Measurements from ENCODE around the gene MTSS2.

The MTSS2 gene

DNA sequence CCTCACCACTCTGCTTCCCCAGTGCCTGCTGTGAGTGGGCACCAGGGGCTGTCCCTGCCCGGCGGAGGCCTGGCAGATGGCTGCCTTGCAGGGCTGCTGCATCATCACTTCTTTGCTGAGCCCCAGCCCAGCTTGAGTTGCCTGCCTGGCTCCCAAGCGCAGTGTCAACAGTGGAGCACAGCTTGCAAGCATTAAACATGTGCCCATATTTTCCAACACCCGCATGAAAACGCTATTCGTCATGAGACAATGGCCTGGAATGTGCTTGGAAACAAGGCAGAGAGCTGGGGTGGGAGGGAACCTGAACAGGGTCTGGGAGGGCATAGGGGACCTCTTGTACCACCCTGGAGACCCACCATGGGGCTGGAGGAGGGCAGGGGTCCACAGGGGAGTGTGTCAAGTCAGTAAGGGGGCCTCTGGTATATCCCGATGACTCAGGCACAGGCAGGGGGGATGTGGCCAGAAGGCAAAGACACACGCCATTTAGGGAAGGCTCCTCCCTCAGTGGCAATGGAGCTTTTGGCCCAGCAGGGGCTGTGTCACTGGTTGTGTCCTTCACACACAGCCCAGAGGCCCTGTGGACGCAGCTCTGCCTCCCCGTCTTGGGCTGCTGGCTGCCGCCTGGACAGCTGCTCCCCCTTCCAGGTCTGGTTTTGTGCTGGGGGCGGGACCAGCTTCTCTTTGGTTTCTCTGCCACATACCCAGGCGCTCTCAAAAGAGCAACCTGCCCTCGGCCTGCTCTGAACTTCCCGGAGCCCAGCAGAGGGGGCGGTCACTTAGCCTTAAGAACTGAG, 17.4 kb upstream of the MTSS2 start:
- H3K27me3 ChIP-seq (ENCODE audit: control insufficient read depth, insufficient read depth, low read length) = no peaks in the 10 kb centered on the region
- no peak overlapping the region for H3K9ac ChIP-seq (ENCODE audit: low read length)
- no peaks in the 10 kb centered on the region for H3K36me3 ChIP-seq (ENCODE audit: control insufficient read depth, low read depth, low read length)
- no peaks in the 10 kb centered on the region for H3K9me3 ChIP-seq (ENCODE audit: control insufficient read depth, low read depth, low read length)
- H3K27ac ChIP-seq (ENCODE audit: low read length) = no peak overlapping the region
- peaks cover 6% of the 10 kb centered on the region for H3K4me1 ChIP-seq (ENCODE audit: control insufficient read depth, low read depth, low read length)
- H3K4me3 ChIP-seq (ENCODE audit: low read length) = no peak overlapping the region

DNA sequence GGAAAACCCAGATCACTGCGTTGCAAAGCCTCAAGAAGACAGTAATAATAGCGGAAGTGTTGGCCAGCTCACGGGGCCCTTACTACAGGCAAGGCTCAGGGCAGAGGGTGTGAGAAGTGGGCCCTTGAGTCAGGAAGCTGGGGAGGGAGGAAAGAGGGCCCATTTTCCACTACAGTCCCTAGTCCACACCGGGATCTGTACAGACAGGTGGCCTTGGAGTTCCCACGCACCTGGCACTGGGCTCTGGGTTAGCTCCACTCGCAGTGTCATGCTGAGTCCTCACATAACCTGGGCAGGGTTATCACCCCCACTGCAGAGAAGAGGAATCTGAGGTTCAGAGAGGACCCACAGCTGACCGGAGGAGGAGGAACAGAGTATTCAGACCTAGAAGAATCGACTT, 16.8 kb upstream of the MTSS2 start:
- Histone ChIP-seq H3K27ac (ENCODE audit: low read length) (no peak overlapping the region), H3K4me1 (ENCODE audit: control insufficient read depth, low read depth, low read length) (peaks cover 6% of the 10 kb centered on the region), H3K36me3 (ENCODE audit: control insufficient read depth, low read depth, low read length) (no peaks in the 10 kb centered on the region), H3K27me3 (ENCODE audit: control insufficient read depth, insufficient read depth, low read length) (no peaks in the 10 kb centered on the region), H3K4me3 (ENCODE audit: low read length) (no peak overlapping the region), H3K9me3 (ENCODE audit: control insufficient read depth, low read depth, low read length) (no peaks in the 10 kb centered on the region), H3K9ac (ENCODE audit: low read length) (no peak overlapping the region)

DNA sequence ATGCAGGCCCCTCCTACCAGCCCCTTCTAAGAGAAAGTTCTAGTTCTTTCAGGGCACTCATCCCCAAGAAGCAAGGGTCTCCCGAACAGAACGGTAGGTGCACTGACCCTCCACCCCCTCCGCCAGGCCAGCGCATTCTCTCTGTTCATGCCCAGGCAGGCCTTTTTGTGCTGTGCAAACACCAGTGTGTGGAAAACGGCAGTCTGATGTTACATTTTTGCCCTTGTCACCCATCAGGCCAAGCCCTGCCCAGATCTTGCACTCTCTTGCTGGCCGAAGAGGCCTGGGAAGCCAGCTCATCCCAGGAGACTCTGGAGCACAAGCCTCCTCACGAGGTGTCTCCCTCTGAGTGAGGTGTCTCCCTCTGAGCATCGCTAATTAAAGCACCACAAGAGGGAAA, 16.1 kb upstream of the MTSS2 start:
- H3K9ac ChIP-seq (ENCODE audit: low read length) = no peak overlapping the region

DNA sequence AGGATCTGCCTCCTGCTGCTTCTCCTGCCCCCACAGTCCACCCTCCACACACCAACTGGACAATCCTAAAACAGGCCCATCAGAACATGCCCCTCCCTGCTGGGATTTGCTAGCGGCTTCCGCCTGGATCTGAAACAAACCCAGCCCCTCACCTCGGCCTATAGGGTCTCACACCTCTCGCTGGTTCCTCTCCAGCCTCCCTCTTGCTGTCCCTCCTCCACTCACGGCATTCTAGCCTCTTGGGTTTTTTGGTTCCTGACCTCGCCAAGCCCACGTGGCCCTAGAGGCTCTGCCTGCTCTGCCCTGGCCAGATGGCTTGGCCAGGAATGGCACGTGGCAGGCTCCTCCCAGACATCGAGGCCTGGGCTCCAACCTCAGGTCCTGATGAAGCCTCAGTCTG, 15.7 kb upstream of the MTSS2 start:
- Histone ChIP-seq H3K36me3 (ENCODE audit: control insufficient read depth, low read depth, low read length) (no peaks in the 10 kb centered on the region), H3K9me3 (ENCODE audit: control insufficient read depth, low read depth, low read length) (no peaks in the 10 kb centered on the region), H3K4me1 (ENCODE audit: control insufficient read depth, low read depth, low read length) (peaks cover 6% of the 10 kb centered on the region), H3K27me3 (ENCODE audit: control insufficient read depth, insufficient read depth, low read length) (no peaks in the 10 kb centered on the region), H3K9ac (ENCODE audit: low read length) (no peak overlapping the region), H3K27ac (ENCODE audit: low read length) (no peak overlapping the region), H3K4me3 (ENCODE audit: low read length) (no peak overlapping the region)

More for the DNA sequence above, 16.1 kb upstream of the MTSS2 start:
- Histone ChIP-seq H3K4me3 (ENCODE audit: low read length) (no peak overlapping the region), H3K4me1 (ENCODE audit: control insufficient read depth, low read depth, low read length) (peaks cover 6% of the 10 kb centered on the region), H3K36me3 (ENCODE audit: control insufficient read depth, low read depth, low read length) (no peaks in the 10 kb centered on the region), H3K27me3 (ENCODE audit: control insufficient read depth, insufficient read depth, low read length) (no peaks in the 10 kb centered on the region), H3K27ac (ENCODE audit: low read length) (no peak overlapping the region), H3K9me3 (ENCODE audit: control insufficient read depth, low read depth, low read length) (no peaks in the 10 kb centered on the region)

DNA sequence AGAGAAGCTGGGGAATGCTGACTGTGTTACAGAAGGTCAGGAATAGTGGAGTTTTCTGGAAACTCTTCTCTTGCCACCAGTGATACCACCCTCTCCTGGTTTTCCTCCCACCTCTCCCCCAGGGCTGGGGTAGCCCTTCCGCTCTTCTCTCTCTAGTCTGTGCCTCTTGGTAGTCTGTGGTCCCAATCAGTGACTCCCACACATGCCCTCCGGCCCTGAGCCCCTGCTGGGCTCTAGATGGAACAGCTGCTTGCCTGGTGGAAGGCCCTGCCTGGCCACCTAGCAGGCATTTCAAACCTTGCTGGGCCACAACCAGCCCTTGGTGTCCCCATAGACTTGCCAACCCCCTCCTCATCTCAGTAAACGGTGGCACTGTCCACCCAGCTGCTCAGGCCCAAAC, 15.2 kb upstream of the MTSS2 start:
- no peak overlapping the region for H3K4me3 ChIP-seq (ENCODE audit: low read length)
- no peaks in the 10 kb centered on the region for H3K36me3 ChIP-seq (ENCODE audit: control insufficient read depth, low read depth, low read length)
- no peak overlapping the region for H3K27ac ChIP-seq (ENCODE audit: low read length)
- H3K27me3 ChIP-seq (ENCODE audit: control insufficient read depth, insufficient read depth, low read length) = no peaks in the 10 kb centered on the region
- H3K9me3 ChIP-seq (ENCODE audit: control insufficient read depth, low read depth, low read length) = no peaks in the 10 kb centered on the region
- no peak overlapping the region for H3K9ac ChIP-seq (ENCODE audit: low read length)
- peaks cover 6% of the 10 kb centered on the region for H3K4me1 ChIP-seq (ENCODE audit: control insufficient read depth, low read depth, low read length)

DNA sequence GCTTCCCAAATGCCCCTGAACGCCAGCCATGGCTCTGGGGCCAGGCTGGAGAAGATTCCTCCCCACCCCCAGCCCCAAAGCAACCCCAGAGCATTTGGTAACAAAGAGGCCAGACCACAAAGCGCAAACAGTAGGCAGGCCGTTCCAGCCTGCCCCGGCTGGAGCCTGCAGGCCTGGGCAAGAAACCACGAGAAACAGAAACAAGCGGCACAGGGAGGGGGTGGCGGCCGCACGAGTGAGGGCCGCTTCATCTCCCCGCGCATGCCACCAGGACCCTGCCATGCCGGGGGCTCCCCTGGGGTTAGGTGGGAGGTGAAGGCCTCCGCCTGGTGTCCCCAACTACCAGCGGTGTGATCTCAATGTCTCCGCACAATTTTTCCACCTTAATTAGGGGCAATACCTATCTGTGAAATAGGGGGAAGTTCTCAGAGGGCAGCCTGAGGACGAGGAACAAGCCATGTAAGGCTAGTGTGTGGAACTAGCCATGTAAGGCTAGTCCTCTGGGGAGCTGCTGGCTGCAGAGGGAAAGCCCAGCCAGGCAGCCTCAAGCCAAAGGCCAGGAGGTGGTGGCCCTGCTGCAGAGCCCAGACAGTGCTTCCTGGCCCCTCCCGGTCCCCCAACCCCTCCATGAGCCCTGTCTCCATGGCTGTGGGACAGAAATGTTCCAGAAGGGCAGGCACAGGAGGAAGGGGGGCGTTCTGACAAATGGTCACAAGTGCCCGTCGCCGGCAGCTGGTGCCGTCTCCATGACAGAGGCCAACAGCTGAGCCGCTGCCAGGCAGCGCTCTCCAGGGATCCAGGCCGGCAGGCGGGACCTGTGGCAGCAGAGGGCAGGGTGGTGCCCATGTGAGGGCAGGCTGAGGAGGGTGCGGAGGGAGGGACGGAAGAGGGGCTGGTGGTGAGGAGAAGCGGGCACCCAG, 14.5 kb upstream of the MTSS2 start:
- no peak overlapping the region for H3K27ac ChIP-seq (ENCODE audit: low read length)
- H3K36me3 ChIP-seq (ENCODE audit: control insufficient read depth, low read depth, low read length) = no peaks in the 10 kb centered on the region
- H3K9me3 ChIP-seq (ENCODE audit: control insufficient read depth, low read depth, low read length) = no peaks in the 10 kb centered on the region
- no peak overlapping the region for H3K9ac ChIP-seq (ENCODE audit: low read length)
- peaks cover 11% of the 10 kb centered on the region for H3K4me1 ChIP-seq (ENCODE audit: control insufficient read depth, low read depth, low read length)
- no peak overlapping the region for H3K4me3 ChIP-seq (ENCODE audit: low read length)
- no peaks in the 10 kb centered on the region for H3K27me3 ChIP-seq (ENCODE audit: control insufficient read depth, insufficient read depth, low read length)

DNA sequence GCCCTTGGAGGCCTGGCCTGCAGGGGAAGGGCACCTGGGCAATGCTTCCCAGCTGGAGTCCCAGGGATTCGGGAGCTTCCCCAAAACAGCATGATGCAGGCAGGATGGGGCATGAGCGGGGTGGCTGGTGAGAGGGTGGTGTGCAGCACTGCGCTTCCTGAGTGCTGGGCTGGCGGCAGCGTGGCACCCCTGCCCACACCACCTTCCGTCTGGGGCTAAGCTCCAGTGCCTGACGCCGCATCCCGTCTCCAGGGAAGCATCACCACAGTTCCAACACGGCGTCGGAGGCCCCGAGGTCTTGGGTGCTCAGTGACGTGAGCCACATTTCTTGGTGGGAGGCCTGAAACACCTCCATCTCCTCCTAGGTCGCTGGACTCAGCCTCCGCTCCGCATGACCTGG, 13.8 kb upstream of the MTSS2 start:
- H3K27me3 ChIP-seq (ENCODE audit: control insufficient read depth, insufficient read depth, low read length) = no peaks in the 10 kb centered on the region
- H3K9ac ChIP-seq (ENCODE audit: low read length) = no peak overlapping the region
- H3K9me3 ChIP-seq (ENCODE audit: control insufficient read depth, low read depth, low read length) = no peaks in the 10 kb centered on the region
- H3K27ac ChIP-seq (ENCODE audit: low read length) = no peak overlapping the region
- peaks cover 18% of the 10 kb centered on the region for H3K4me1 ChIP-seq (ENCODE audit: control insufficient read depth, low read depth, low read length)
- no peaks in the 10 kb centered on the region for H3K36me3 ChIP-seq (ENCODE audit: control insufficient read depth, low read depth, low read length)
- H3K4me3 ChIP-seq (ENCODE audit: low read length) = no peak overlapping the region

DNA sequence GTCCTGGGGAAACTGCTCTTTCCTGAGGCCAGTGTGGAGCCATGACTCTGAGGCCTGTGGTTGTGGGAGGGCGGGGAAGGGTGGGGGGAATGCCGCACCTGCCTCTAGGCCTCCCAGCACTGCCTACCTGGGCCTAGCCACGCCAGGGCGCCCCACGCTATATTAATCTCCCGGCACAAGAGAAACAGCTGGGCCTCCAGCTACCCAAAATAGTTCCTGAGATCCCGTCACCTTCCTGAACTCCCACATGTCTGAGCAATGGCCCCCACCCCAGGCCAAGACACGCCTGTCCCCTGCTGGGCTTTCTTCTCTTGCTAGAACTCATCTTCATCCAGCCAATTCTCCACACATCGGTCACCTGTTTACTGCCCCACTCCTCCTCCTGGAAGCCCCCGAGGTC, 13.0 kb upstream of the MTSS2 start:
- no peaks in the 10 kb centered on the region for H3K27me3 ChIP-seq (ENCODE audit: control insufficient read depth, insufficient read depth, low read length)
- H3K27ac ChIP-seq (ENCODE audit: low read length) = no peak overlapping the region
- H3K9ac ChIP-seq (ENCODE audit: low read length) = no peak overlapping the region

DNA sequence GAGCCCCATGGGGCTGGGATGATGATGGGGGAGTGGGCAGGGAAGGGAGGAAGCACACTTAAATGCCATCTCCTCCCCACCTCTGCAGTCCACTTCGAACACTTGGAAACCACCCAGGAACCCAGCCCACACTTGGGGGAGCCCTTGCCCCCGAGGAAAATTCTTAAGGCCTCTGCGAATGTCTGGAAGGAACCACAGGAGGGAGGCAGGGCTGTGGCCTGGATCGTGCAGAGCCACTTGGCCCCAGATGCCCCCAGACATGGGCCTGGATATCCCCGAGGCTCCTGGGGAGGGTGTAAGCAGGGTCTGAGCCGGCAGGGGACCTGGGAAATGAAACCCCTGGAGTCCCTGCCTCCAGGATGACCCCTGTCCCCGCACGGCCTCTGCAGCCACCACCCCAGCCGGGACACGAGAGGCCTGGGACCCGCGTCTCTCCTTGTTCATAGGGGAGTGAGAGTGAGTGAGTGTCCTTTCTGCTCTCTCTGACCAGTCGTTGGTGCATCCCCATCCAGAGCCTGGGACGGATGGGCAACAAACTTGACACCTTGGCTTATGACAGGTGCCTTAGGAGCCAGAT, 11.8 kb upstream of the MTSS2 start:
- H3K4me3 ChIP-seq (ENCODE audit: low read length) = no peak overlapping the region
- H3K9me3 ChIP-seq (ENCODE audit: control insufficient read depth, low read depth, low read length) = no peaks in the 10 kb centered on the region
- no peak overlapping the region for H3K27ac ChIP-seq (ENCODE audit: low read length)
- no peak overlapping the region for H3K9ac ChIP-seq (ENCODE audit: low read length)
- H3K27me3 ChIP-seq (ENCODE audit: control insufficient read depth, insufficient read depth, low read length) = no peaks in the 10 kb centered on the region
- no peaks in the 10 kb centered on the region for H3K36me3 ChIP-seq (ENCODE audit: control insufficient read depth, low read depth, low read length)
- H3K4me1 ChIP-seq (ENCODE audit: control insufficient read depth, low read depth, low read length) = peaks cover 25% of the 10 kb centered on the region

More for the DNA sequence above, 13.0 kb upstream of the MTSS2 start:
- H3K4me1 ChIP-seq (ENCODE audit: control insufficient read depth, low read depth, low read length) = peaks cover 26% of the 10 kb centered on the region
- no peaks in the 10 kb centered on the region for H3K9me3 ChIP-seq (ENCODE audit: control insufficient read depth, low read depth, low read length)
- H3K4me3 ChIP-seq (ENCODE audit: low read length) = no peak overlapping the region
- H3K36me3 ChIP-seq (ENCODE audit: control insufficient read depth, low read depth, low read length) = no peaks in the 10 kb centered on the region

DNA sequence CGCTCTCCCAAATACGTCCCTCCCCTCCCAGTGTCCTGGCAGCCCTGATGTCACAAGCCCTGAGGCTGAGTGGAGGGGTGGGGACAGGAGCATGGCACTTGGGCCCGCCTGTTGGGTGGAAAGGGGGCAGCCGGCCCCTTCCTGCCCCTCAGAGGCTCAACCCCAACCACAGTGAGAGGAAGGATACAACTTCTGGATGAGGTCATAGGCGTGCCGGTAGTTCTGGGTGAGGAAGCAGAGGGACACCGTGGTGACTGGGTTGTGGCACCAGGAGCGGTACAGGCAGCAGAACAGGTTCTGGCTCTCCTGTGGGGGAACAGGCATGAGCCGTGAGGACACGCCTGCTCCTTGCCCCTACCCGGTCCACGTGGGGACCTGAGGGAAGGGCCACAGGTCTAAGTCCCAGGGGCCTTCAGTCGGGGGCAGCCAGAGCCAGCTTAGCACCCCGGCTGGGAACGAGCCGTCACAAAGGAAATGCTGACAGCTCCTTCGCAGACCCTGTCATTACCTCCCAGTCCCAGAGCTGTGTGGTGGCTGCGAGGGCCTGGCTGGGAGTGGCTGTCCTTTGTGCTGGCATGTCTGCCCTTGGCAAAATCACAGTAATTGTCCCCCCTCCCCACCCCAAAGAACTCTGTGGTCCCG, 11.2 kb upstream of the MTSS2 start:
- H3K9me3 ChIP-seq (ENCODE audit: control insufficient read depth, low read depth, low read length) = no peaks in the 10 kb centered on the region
- H3K27me3 ChIP-seq (ENCODE audit: control insufficient read depth, insufficient read depth, low read length) = no peaks in the 10 kb centered on the region
- H3K4me1 ChIP-seq (ENCODE audit: control insufficient read depth, low read depth, low read length) = peaks cover 25% of the 10 kb centered on the region
- no peak overlapping the region for H3K9ac ChIP-seq (ENCODE audit: low read length)
- no peak overlapping the region for H3K27ac ChIP-seq (ENCODE audit: low read length)
- no peaks in the 10 kb centered on the region for H3K36me3 ChIP-seq (ENCODE audit: control insufficient read depth, low read depth, low read length)
- H3K4me3 ChIP-seq (ENCODE audit: low read length) = no peak overlapping the region

DNA sequence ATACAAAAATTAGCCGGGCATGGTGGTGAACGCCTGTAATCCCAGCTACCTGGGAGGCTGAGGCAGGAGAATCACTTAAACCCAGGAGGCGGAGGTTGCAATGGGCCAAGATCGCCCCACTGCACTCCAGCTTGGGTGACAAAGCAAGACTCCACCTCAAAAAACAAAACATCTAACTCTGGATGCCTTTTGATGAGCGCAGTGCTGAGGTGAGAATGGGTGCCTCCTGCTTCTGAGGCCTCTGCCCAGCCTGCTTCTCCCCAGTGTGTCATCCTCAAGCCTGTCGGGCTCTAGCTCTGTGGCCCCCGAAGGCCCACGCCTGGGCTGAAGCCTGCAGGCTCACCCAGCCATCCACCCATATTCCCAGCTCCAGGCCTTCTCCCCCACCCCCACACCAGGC, 10.5 kb upstream of the MTSS2 start:
- H3K27ac ChIP-seq (ENCODE audit: low read length) = no peak overlapping the region
- no peak overlapping the region for H3K9ac ChIP-seq (ENCODE audit: low read length)
- H3K9me3 ChIP-seq (ENCODE audit: control insufficient read depth, low read depth, low read length) = no peaks in the 10 kb centered on the region
- no peaks in the 10 kb centered on the region for H3K27me3 ChIP-seq (ENCODE audit: control insufficient read depth, insufficient read depth, low read length)
- H3K36me3 ChIP-seq (ENCODE audit: control insufficient read depth, low read depth, low read length) = no peaks in the 10 kb centered on the region
- H3K4me3 ChIP-seq (ENCODE audit: low read length) = no peak overlapping the region
- H3K4me1 ChIP-seq (ENCODE audit: control insufficient read depth, low read depth, low read length) = peaks cover 25% of the 10 kb centered on the region
